IMR-90 (cell line): ENCODE results near the gene TRAF3IP1. TPM values are rescaled to one million over a fixed set of nuclear protein-coding genes. Genes with fewer than 3 reads are reported as not detected.

ENCODE experiments used
- ATAC-seq: fragments of 200-7000 bp; cut with Tn5 transposase; 2 replicates; pipeline ENCODE4 v1.9.1; 2020; ENCODE audit warnings: low read depth, mild to moderate bottlenecking, moderate library complexity
- BruUV-seq: library from RNA; stranded (reverse); fragments of 400-500 nt; replicated peaks from 2 replicates; lab custom pipeline; 2021; lab: Mats Ljungman, UMichigan
- CTCF ChIA-PET: fragments of 300-600 bp; formaldehyde crosslinking; extraction: SDS; loops from one replicate; lab custom pipeline; 2021; ENCODE audit warnings: antibody characterized with exemption; lab: Yijun Ruan, JAX
- POLR2A ChIA-PET: fragments of 300-600 bp; sonication (Branson Sonifier 250); formaldehyde crosslinking; loops from one replicate; lab custom pipeline; 2022; ENCODE audit warnings: antibody characterized with exemption; ENCODE audit not compliant: unreplicated experiment; lab: Charles Lee
- DNase-seq: peaks from one replicate; pipeline ENCODE4 v3.0.0; 2013
- H2AFZ ChIP-seq: replicated peaks from 2 replicates; pipeline ENCODE3; 2013; ENCODE audit warnings: low read length, mild to moderate bottlenecking; ENCODE audit not compliant: poor library complexity
- H2AK5ac ChIP-seq: 2 replicates; pipeline ENCODE4 v1.6.1; 2013; ENCODE audit warnings: low read depth, low read length, inconsistent platforms
- H2AK9ac ChIP-seq: replicated peaks from 2 replicates; pipeline ENCODE3; 2013; ENCODE audit warnings: mild to moderate bottlenecking, low read depth, low read length, moderate library complexity; ENCODE audit not compliant: poor library complexity
- H2BK120ac ChIP-seq: 2 replicates; pipeline ENCODE4 v1.6.1; 2013; ENCODE audit warnings: low read depth, low read length, inconsistent platforms
- H2BK15ac ChIP-seq: 3 replicates; pipeline ENCODE4 v1.6.1; 2013; ENCODE audit warnings: low read depth, low read length, inconsistent platforms
- H2BK20ac ChIP-seq: 2 replicates; pipeline ENCODE4 v1.6.1; 2013; ENCODE audit warnings: low read depth, mild to moderate bottlenecking, inconsistent platforms, low read length, moderate library complexity
- H2BK5ac ChIP-seq: 2 replicates; pipeline ENCODE4 v1.6.1; 2013; ENCODE audit warnings: mild to moderate bottlenecking, low read depth, low read length, inconsistent platforms; ENCODE audit not compliant: poor library complexity, severe bottlenecking
- H3K14ac ChIP-seq: replicated peaks from 2 replicates; pipeline ENCODE4 v1.6.1; 2013; ENCODE audit warnings: low read depth, low read length, inconsistent platforms
- H3K18ac ChIP-seq: 2 replicates; pipeline ENCODE4 v1.6.1; 2013; ENCODE audit warnings: low read depth, low read length, control low read depth
- H3K23ac ChIP-seq: 2 replicates; pipeline ENCODE4 v1.6.1; 2013; ENCODE audit warnings: low read depth, low read length, inconsistent platforms
- H3K27ac ChIP-seq: 2 replicates; pipeline ENCODE4 v1.5.1; 2013; ENCODE audit warnings: mild to moderate bottlenecking, control low read depth, low read length; ENCODE audit not compliant: insufficient read depth
- H3K27me3 ChIP-seq: 2 replicates; pipeline ENCODE4 v1.6.1; 2013; ENCODE audit warnings: low read length; ENCODE audit not compliant: control insufficient read depth, insufficient read depth
- H3K36me3 ChIP-seq: 2 replicates; pipeline ENCODE4 v1.6.1; 2013; ENCODE audit warnings: low read length, mixed read lengths; ENCODE audit not compliant: control insufficient read depth, insufficient read depth
- H3K4ac ChIP-seq: 2 replicates; pipeline ENCODE4 v1.6.1; 2013; ENCODE audit warnings: low read depth, low read length, inconsistent platforms
- H3K4me1 ChIP-seq: 2 replicates; pipeline ENCODE4 v1.6.1; 2013; ENCODE audit warnings: low read length, mixed read lengths; ENCODE audit not compliant: control insufficient read depth, insufficient read depth
- H3K4me2 ChIP-seq: 2 replicates; pipeline ENCODE4 v1.6.1; 2013; ENCODE audit warnings: low read depth, mild to moderate bottlenecking, control low read depth, low read length, moderate library complexity
- H3K4me3 ChIP-seq: 2 replicates; pipeline ENCODE4 v1.5.1; 2013; ENCODE audit warnings: low read depth, mild to moderate bottlenecking, control low read depth, low read length, moderate library complexity; ENCODE audit not compliant: insufficient read depth
- H3K56ac ChIP-seq: 2 replicates; pipeline ENCODE4 v1.6.1; 2013; ENCODE audit warnings: low read length, inconsistent platforms; ENCODE audit not compliant: insufficient read depth; ENCODE audit errors: extremely low read depth
- H3K79me1 ChIP-seq, 2 experiments: 2 replicates each; pipeline ENCODE4 v1.6.1; 2013; ENCODE audit warnings: low read length in 2 of 2, inconsistent platforms in 1 of 2, low read depth in 1 of 2
- H3K9ac ChIP-seq: 2 replicates; pipeline ENCODE4 v1.6.1; 2013; ENCODE audit warnings: low read depth, low read length, control low read depth
- H3K9me1 ChIP-seq: 2 replicates; pipeline ENCODE4 v1.6.1; 2013; ENCODE audit warnings: low read length, inconsistent platforms; ENCODE audit not compliant: insufficient read depth
- H3K9me3 ChIP-seq: 2 replicates; pipeline ENCODE4 v1.6.1; 2013; ENCODE audit warnings: low read length; ENCODE audit not compliant: control insufficient read depth, insufficient read depth
- H4K20me1 ChIP-seq: 2 replicates; pipeline ENCODE4 v1.6.1; 2013; ENCODE audit warnings: low read length, inconsistent platforms; ENCODE audit not compliant: insufficient read depth
- H4K5ac ChIP-seq: 2 replicates; pipeline ENCODE4 v1.6.1; 2013; ENCODE audit warnings: mild to moderate bottlenecking, low read depth, low read length, control low read depth
- H4K8ac ChIP-seq, 2 experiments: 2 replicates each; pipeline ENCODE4 v1.6.1; 2013; ENCODE audit warnings: low read depth in 2 of 2, low read length in 2 of 2, control low read depth in 1 of 2, inconsistent platforms in 1 of 2
- H4K91ac ChIP-seq: 2 replicates; pipeline ENCODE4 v1.6.1; 2013; ENCODE audit warnings: low read depth, low read length, inconsistent platforms; ENCODE audit not compliant: insufficient read depth
- CEBPB ChIP-seq: IDR thresholded peaks from 2 replicates; pipeline ENCODE4 v1.6.1; 2012; ENCODE audit warnings: low read depth, low read length, improper control_type of control experiment
- MAZ ChIP-seq: IDR thresholded peaks from 2 replicates; pipeline ENCODE4 v1.6.1; 2012; ENCODE audit warnings: low read depth, mild to moderate bottlenecking, low read length, improper control_type of control experiment, moderate library complexity, borderline replicate concordance
- WGBS, 2 experiments: methylation state at CpG; one replicate each; pipeline versions ENCODE4 v1.1.5 to v1.1.7; 2013; ENCODE audit warnings: missing lambda C conversion rate in 2 of 2; ENCODE audit not compliant: insufficient read length in 1 of 2; ENCODE audit errors: extremely low coverage in 2 of 2; 5-methylcytosine and 5-hydroxymethylcytosine counted together
- dilution Hi-C: fragments of 300-500 bp; cut with HindIII; formaldehyde crosslinking; loops from one replicate; pipeline ENCODE4 v1.14.3; 2018; ENCODE audit warnings: low sequenced_read_pairs; ENCODE audit not compliant: unreplicated experiment
- in situ Hi-C: fragments of 300-500 bp; cut with MboI; formaldehyde crosslinking; loops from 3 replicates; pipeline ENCODE4 v1.14.3; 2019; ENCODE audit warnings: low sequenced_read_pairs, inconsistent platforms, mixed read lengths
- intact Hi-C: fragments of 100-400 bp; cut with micrococcal nuclease; formaldehyde crosslinking; loops from 2 replicates; pipeline ENCODE4 v1.10.0; 2022
- polyA plus RNA-seq, 3 experiments: library from polyadenylated mRNA; depleted of rRNA; stranded (reverse); fragments of >200 nt; gene quantifications; 2 replicates each; pipeline ENCODE4 v1.2.3, GENCODE V29; 2012; ENCODE audit warnings: low replicate concordance in 1 of 3
- total RNA-seq: library from RNA; depleted of rRNA; stranded (reverse); fragments of >200 nt; gene quantifications from 2 replicates; pipeline ENCODE4 v1.2.3, GENCODE V29; 2012

The TRAF3IP1 gene
- total and polyA plus RNA-seq, 2 of the 4 experiments (the other 2 are of a cell fraction): 5.9 to 8.3 TPM

DNA sequence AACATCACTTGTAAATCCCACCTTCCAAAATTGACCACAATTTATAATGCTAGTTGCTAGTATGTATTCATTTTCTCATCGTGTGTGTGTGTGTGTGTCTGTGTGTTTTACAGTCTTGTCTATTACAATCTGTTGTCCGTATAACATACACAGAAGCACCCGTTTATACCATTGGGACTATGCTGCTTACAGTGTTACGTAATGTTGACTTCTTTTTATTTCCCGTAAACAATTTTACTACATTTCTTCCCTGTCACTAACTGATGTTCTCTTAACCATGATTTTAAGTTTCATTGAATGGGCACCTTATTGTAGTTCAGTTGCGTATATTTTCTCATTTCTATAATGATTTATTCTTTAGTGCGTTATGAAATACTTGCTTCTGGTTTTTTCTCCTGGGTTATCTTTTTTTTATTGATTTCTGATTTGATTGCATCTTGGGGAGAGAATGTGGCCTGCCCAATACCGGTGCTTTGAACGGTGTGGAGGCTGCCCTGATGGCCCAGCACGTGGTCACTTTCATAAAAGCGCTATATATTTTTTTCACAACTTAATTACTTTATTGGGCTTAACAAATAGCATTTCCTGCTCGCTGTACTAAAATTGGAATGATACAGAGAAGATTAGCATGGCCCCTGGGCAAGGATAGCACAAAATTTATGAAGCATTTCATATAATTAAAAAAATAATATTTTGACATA, 91.9 kb downstream of the TRAF3IP1 start:
- no peak overlapping the region for H2BK5ac ChIP-seq
- H3K27ac ChIP-seq: no peak overlapping the region
- BruUV-seq: no TSS peak
- H4K8ac ChIP-seq: no peak overlapping the region
- no peak overlapping the region for H3K14ac ChIP-seq
- H3K27me3 ChIP-seq: no peaks in the 10 kb centered on the region
- H3K36me3 ChIP-seq: no peaks in the 10 kb centered on the region
- ATAC-seq: no peak
- no peaks in the 10 kb centered on the region; the same call in 1 of the 2 replicates for H3K9me3 ChIP-seq
- no peaks in the 10 kb centered on the region for H3K9me1 ChIP-seq
- no peak overlapping the region for H3K4me3 ChIP-seq
- H2BK20ac ChIP-seq: no peak overlapping the region
- ChIA-PET POLR2A (no interaction called here), CTCF (no interaction called here)
- no peak overlapping the region for H3K4ac ChIP-seq
- H3K56ac ChIP-seq: no peak overlapping the region
- WGBS, 2 experiments: no CpG with 5 or more reads among the region's 12 CpGs
- no peak overlapping the region for H3K9ac ChIP-seq
- no peak overlapping the region for H2BK120ac ChIP-seq
- H3K4me1 ChIP-seq: no peaks in the 10 kb centered on the region
- intact Hi-C loops: no loop called here
- in situ Hi-C loops: no loop called here
- H3K18ac ChIP-seq: no peak overlapping the region
- H4K5ac ChIP-seq: no peak overlapping the region
- no peak overlapping the region for H3K4me2 ChIP-seq
- no peak overlapping the region for H4K91ac ChIP-seq
- no peak overlapping the region for H3K23ac ChIP-seq
- no peak overlapping the region for H2AK9ac ChIP-seq
- no peak overlapping the region for H2BK15ac ChIP-seq
- dilution Hi-C loops: no loop called here
- H4K20me1 ChIP-seq: no peaks in the 10 kb centered on the region
- H2AK5ac ChIP-seq: no peak overlapping the region
- DNase-seq: no peak
- H3K79me1 ChIP-seq: no peaks in the 10 kb centered on the region
- no peak overlapping the region for H2AFZ ChIP-seq
- TF ChIP-seq CEBPB (peak; percentile 67), MAZ (no peak)
